ENCODE measurements around the gene SLC44A3.

DNA sequence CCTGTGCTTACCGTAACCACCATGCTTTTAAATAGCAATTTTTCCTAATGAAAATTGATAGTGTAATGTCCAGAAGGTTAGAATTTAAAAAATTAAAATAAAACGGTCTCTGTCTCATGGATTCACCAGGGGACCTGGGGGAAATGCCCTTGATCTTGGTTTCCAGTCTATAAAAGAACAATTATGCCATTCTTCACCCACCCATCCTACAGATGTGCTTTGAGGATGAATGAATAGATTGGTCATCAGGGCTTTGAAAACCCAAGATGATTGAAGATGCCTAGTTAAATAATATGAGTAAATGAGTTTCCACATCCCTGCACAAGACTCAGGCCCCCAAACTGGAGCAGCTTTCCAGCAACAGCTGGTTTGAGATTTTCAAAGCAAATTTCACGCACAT lies 68.0 kb downstream of the SLC44A3 start:
- TF ChIP-seq, protein P1, sequence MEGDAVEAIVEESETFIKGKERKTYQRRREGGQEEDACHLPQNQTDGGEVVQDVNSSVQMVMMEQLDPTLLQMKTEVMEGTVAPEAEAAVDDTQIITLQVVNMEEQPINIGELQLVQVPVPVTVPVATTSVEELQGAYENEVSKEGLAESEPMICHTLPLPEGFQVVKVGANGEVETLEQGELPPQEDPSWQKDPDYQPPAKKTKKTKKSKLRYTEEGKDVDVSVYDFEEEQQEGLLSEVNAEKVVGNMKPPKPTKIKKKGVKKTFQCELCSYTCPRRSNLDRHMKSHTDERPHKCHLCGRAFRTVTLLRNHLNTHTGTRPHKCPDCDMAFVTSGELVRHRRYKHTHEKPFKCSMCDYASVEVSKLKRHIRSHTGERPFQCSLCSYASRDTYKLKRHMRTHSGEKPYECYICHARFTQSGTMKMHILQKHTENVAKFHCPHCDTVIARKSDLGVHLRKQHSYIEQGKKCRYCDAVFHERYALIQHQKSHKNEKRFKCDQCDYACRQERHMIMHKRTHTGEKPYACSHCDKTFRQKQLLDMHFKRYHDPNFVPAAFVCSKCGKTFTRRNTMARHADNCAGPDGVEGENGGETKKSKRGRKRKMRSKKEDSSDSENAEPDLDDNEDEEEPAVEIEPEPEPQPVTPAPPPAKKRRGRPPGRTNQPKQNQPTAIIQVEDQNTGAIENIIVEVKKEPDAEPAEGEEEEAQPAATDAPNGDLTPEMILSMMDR (IDR thresholded peaks at IDR 0.05 in 4 of 5, conservative IDR thresholded peaks at IDR 0.05 in 1 of 5), result no peak
- no peak for TF ChIP-seq POLR2A (IDR thresholded peaks at IDR 0.05)
